GM18867 (cell line): ENCODE measurements around the gene PI4KA.

Experiments used
- ATAC-seq: cut with Tn5 transposase; IDR thresholded peaks from one replicate; pipeline ENCODE4 v1.9.1; 2021; ENCODE audit warnings: mild to moderate bottlenecking, moderate library complexity; ENCODE audit not compliant: unreplicated experiment

Gene PI4KA

GRCh38 chr22:20819471-20819870 lies 39.1 kb downstream of the PI4KA start:
- no peak for ATAC-seq

DNA sequence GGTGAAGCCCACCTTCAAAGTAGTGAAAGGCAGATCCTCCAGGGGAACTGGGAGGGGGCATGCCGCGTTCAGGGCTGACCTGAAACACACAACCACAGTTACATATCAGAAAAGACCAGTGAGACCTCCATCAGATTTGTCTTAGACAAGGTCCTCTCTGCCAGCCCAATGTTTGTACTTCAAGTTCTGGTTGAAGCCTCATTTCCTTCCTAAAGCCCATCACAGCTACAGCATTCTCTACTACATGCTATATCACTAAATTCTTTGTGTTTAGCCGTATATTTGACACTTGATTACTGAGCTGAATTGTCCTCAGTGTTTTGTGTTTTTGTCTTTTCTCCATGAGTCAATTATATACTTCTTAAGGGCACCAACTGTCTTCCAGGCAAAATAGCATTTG lies 40.1 kb downstream of the PI4KA start:
- ATAC-seq: no peak

GRCh38 chr22:20816559-20816958 lies 42.1 kb downstream of the PI4KA start:
- ATAC-seq: no peak

- ATAC-seq: no peak
Measured at GRCh38 chr22:20815477-20816050, 43.0 kb downstream of the PI4KA start.

DNA sequence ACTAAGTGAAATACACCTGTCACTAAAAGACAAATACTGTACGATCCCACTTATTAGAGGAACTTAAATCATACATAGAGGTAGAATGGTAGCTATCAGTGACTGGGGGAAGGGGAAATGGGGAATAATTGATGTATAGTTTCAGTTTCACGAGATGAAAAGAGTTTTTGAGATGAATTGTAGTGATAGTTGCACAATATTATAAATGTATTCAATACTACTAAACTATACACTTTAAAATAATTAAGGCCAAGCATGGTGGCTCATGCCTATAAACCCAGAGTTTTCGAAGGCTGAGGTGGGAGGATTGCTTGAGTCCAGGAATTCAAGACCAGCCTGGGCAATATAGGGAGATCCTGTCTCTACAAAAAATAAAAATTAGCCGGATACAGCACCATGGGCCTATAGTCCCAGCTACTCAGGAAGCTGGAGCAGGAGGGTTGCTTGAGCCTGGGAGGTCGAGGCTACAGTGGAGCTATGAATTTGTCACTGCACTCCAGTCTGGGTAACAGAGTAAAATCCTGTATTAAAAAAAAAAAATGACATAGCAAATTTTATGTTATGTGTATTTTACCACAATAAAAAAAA lies 44.3 kb downstream of the PI4KA start:
- ATAC-seq: no peak

DNA sequence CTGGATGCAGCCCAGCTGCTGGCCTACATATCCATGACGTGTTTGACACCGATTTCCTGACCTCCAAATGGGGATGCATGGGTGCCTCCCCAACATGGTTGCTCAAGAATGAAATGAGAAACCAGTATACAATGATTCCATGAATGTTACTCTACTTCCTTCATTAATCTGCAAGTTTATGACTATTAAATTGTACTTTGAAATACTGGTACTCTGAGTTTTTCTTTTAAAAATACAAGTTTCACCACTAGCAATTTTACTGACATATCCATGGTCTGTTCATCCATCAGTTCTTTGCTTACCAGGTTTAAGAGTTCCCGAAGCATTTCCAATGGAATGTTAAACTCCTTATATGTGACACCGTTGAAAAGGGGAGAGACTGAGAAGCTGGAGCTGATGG lies 45.6 kb downstream of the PI4KA start:
- no peak for ATAC-seq

- no peak for ATAC-seq
Measured at GRCh38 chr22:20811971-20812660, 46.5 kb downstream of the PI4KA start.

DNA sequence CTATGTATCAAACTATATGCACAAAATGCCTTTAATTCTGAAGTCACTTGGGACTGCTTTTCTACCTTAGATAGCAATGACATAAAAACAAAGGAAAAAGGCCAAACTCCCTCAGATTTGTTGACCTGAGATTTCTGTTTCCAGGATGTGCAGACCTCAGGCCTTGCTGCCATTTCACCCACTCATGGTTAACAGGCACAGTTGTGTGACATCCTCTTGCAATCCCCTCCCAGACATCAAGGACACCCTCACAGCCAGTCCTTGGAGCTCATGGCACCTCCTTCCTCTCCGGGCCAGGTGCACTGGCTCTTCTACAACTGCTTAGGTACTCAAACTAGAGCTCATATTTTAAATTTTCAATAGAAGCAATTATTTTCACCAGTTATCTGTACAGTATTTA lies 47.4 kb downstream of the PI4KA start:
- no peak for ATAC-seq

DNA sequence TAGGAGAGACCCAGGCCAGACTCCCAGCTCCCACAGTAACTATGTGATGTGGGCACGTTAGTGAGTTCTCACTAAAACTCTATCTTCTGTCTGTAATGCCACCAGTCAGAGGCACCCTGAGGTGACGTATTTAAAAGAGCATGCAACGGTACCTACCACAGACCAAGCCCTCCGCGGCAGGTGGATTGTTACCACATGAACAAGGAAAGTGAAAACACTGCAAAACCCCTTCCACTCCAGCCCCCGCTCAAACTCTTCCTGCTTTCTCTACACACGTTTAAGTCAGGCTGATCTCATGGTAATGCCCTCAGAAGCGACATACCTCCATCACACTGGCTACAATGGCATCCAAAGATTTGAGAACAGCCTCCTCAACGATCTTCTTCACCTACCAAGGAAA lies 48.0 kb downstream of the PI4KA start:
- ATAC-seq: no peak

DNA sequence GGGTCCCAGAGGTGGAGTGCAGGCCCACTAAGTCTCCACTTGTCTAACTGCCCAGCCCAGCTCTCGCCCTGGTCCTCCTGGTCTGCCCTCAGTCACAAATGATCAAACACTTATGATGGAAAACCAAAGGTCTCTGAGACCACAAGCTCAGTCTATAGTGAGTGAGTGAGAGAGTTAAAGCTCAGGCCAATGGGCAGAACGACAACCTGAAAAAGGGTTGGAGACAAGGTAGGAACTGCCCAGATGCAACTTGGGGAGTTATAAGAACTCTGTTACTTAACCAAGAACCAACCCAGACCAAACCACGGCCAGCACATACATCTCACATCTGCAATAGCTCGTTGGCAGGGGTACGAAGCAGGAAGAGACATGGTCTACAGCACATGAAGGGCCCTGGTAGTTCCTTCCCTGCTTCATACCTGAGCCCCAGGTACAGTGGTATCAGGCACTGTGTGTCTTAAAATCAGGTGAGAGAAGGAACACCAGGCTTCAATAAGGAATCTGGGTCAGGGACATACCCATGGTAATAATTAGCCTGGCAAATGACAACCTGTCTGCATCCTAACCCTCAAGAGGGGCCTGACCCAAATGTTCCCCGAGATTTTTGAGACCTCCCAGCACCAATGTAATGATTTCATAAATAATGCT lies 48.9 kb downstream of the PI4KA start:
- no peak for ATAC-seq

- no peak for ATAC-seq
Measured at GRCh38 chr22:20808844-20809243, 49.8 kb downstream of the PI4KA start.

DNA sequence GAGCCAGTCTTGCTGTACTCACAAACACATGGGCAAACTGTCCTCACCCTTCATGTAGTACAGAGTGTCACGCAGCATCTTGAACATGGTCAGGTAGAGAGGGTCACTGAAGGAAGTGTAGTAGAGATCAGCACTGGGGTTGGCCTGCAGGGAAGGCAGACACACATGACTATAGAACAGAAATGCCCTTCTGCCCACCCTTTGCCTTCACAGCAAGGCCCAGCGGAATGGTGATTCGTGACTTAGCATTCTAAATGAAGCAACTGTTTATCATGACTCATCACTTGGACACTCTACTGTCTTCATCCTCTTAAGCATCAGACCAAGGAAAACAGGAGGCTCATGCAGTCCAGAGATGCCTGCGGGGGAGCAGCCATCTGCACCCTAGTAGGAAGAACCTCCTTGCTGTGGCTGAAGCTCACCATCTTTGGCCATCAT lies 51.3 kb downstream of the PI4KA start:
- ATAC-seq: no peak

GRCh38 chr22:20805972-20806471 lies 52.6 kb downstream of the PI4KA start:
- ATAC-seq: no peak

- ATAC-seq: no peak
Measured at GRCh38 chr22:20804650-20805049, 54.0 kb downstream of the PI4KA start.

DNA sequence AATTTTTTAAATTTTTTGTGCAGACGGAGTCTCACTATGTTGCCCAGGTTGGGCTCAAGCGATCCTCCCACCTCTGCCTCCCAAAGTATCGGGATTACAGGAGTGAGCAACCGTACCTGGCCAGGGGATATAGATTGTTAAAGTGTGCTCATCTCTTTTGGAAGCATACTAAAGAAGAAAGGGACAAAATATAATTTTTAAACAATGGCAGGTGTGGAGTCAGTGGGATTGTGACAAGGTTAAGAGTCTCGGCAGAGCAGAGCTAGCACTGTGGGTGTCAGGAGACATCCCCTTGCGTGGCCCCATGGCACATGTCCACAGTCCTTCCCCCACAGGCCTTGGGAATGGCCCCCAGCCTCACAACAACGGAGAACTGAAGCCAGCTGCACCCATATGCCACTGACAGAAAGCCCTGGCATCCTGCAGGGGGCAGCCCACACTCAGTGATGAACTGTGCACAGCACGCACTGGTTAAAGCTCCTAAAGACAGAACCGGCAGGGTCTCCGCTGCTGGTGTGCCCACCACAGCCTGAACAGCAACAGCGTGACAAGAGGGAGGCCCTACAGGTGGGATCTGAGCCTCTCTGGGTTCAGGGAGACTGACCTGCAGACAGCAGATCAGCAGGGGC lies 54.8 kb downstream of the PI4KA start:
- no peak for ATAC-seq

DNA sequence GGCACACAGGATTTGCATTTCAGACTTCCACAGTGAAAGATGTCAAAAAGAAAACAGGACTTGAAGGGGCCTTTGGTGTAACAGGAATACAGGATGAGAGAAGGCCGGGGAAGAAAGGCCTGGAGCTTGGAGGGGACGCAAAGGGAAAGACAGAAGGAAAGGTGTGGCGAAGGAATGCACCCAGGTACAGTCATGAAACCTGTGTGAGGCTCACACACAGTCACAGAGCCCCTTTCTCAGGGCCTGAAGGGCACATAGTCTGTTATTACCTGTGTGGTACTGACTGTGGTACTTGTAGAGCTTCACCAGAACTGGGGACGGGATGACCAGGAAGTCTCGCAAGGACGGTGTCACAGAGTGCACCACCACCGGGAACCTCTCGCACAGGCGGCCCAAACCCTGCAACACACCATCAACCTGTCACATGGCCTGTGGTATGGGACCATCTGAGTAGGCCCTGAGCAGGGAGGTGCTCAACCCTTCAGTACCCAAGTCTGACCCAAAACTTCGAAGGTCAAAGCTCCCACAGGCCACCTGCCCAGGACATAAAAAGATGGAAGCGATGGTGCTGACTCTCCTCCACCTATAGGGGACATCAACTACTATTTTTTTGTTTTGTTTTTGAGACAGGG lies 55.6 kb downstream of the PI4KA start:
- no peak for ATAC-seq

- ATAC-seq: no peak
Measured at GRCh38 chr22:20802452-20802851, 56.2 kb downstream of the PI4KA start.

DNA sequence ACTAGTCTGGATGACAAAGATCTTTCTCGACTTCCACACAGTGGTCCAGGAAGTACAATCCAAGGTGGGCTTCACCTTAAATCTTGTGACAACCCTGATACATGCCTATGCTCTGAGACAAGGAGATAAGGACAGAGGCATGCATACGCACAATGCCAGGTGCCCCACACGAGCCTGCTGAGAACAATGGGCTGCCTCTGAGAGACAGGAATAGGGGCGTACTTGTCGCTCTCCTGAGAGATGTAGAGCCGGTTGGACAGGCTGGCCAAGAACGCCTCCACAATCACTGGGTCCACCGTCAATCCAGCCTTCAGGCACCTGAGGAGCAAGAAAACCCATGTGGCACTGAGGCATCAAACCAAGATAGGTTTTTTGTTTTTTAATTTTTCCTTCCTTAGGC lies 59.2 kb downstream of the PI4KA start:
- no peak for ATAC-seq

GRCh38 chr22:20798974-20799373 lies 59.6 kb downstream of the PI4KA start:
- no peak for ATAC-seq

- ATAC-seq: no peak
Measured at GRCh38 chr22:20798218-20798617, 60.4 kb downstream of the PI4KA start.

DNA sequence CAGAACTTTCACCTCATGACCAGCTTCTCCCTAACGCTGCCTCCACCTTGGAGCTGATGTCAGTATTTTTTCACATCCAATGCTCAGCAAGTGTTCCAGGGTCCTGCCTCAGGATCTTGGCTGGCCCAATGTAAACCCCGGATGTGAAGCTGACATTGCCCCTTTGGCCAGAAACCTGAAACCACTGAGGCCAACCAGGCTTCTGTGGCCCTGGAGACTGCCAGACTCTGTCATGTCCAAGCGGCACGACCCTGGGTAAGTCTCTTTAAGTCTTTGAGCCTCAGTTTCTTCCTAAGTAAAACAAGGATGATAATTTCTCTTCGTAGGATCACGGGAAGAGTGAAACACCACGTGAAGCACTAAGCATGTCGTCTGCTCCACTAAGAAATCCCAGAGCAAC lies 61.9 kb downstream of the PI4KA start:
- no peak for ATAC-seq
